Endothelial cell of umbilical vein (primary cell): ENCODE measurements around the gene INPP4B. TPM values are rescaled to one million over a fixed set of nuclear protein-coding genes. Genes with fewer than 3 reads are reported as not detected.

Experiments used
- BruUV-seq: library from RNA; stranded (reverse); fragments of 400-500 nt; replicated peaks from 2 replicates; lab custom pipeline; 2021; lab: Mats Ljungman, UMichigan
- CTCF ChIA-PET: fragments of 300-600, 350-600 bp; sonication (Branson Sonifier 250); formaldehyde crosslinking; loops from one replicate; lab custom pipeline; 2021; ENCODE audit warnings: antibody characterized with exemption, inconsistent platforms; lab: Charles Lee
- POLR2A ChIA-PET: fragments of 300-600, 350-600 bp; sonication (Branson Sonifier 250); formaldehyde crosslinking; loops from one replicate; lab custom pipeline; 2021; ENCODE audit warnings: antibody characterized with exemption, inconsistent platforms; lab: Charles Lee
- DNase-seq: peaks from one replicate; pipeline ENCODE4 v3.0.0-alpha.2; 2011; ENCODE audit warnings: low read depth, low spot score
- FAIRE-seq: peaks from 2 replicates; lab custom pipeline; 2011; peaks lifted over from hg19 to GRCh38; lab: Jason Lieb, UNC
- H2AFZ ChIP-seq: 2 replicates; pipeline ENCODE4 v1.6.0; 2012; ENCODE audit warnings: low read depth, low read length, control low read depth, inconsistent platforms
- H3K27ac ChIP-seq: 2 replicates; pipeline ENCODE4 v1.5.1; 2011; ENCODE audit warnings: low read depth, mild to moderate bottlenecking, control low read depth, low read length, moderate library complexity; ENCODE audit not compliant: insufficient read depth
- H3K27me3 ChIP-seq, 2 experiments: 2 replicates each; pipeline versions ENCODE4 v1.6.0 to v1.6.1; 2011; ENCODE audit warnings: low read length in 2 of 2, mixed read lengths in 1 of 2; ENCODE audit not compliant: control insufficient read depth in 2 of 2, insufficient read depth in 2 of 2
- H3K36me3 ChIP-seq, 2 experiments: 2 replicates in 1 of 2; 3 replicates in 1 of 2; pipeline ENCODE4 v1.5.1; 2011; ENCODE audit warnings: low read length in 2 of 2, mild to moderate bottlenecking in 1 of 2, moderate library complexity in 1 of 2; ENCODE audit not compliant: control insufficient read depth in 2 of 2, insufficient read depth in 2 of 2; ENCODE audit errors: extremely low read depth in 1 of 2
- H3K4me1 ChIP-seq: 3 replicates; pipeline ENCODE4 v1.5.1; 2011; ENCODE audit warnings: mild to moderate bottlenecking, low read length; ENCODE audit not compliant: control insufficient read depth, insufficient read depth; ENCODE audit errors: extremely low read depth
- H3K4me2 ChIP-seq: 2 replicates; pipeline ENCODE4 v1.6.1; 2011; ENCODE audit warnings: low read length, control low read depth, mixed read lengths; ENCODE audit not compliant: insufficient read depth
- H3K4me3 ChIP-seq, 3 experiments: fragments of 200-600 bp in 1 of 3; sonication (generic), shearing (Covaris generic) in 1 of 3; replicated peaks in 1 of 3; 2 replicates each; pipeline ENCODE4 v1.5.1; 2011 to 2016; ENCODE audit warnings: control low read depth in 3 of 3, low read length in 3 of 3, mild to moderate bottlenecking in 2 of 3, inconsistent platforms in 1 of 3, low read depth in 1 of 3, moderate library complexity in 1 of 3; ENCODE audit not compliant: insufficient read depth in 1 of 3
- H3K79me2 ChIP-seq: 2 replicates; pipeline ENCODE4 v1.6.0; 2012; ENCODE audit warnings: low read length, inconsistent platforms; ENCODE audit not compliant: control insufficient read depth, insufficient read depth
- H3K9ac ChIP-seq: replicated peaks from 2 replicates; pipeline ENCODE3; 2011; ENCODE audit warnings: low read length, control low read depth; ENCODE audit not compliant: insufficient read depth; ENCODE audit errors: extremely low read depth
- H3K9me1 ChIP-seq: replicated peaks from 3 replicates; pipeline ENCODE4 v1.6.0; 2011; ENCODE audit warnings: mild to moderate bottlenecking, low read length; ENCODE audit not compliant: control insufficient read depth, insufficient read depth; ENCODE audit errors: extremely low read depth
- H3K9me3 ChIP-seq: replicated peaks from 2 replicates; pipeline ENCODE4 v1.5.1; 2012; ENCODE audit warnings: low read length, inconsistent platforms; ENCODE audit not compliant: control insufficient read depth, insufficient read depth
- H4K20me1 ChIP-seq: replicated peaks from 2 replicates; pipeline ENCODE3; 2011; ENCODE audit warnings: mild to moderate bottlenecking, low read length; ENCODE audit not compliant: control insufficient read depth, insufficient read depth; ENCODE audit errors: extremely low read depth
- FOS ChIP-seq: IDR thresholded peaks from 2 replicates; pipeline ENCODE4 v1.6.1; 2011; ENCODE audit warnings: mild to moderate bottlenecking, low read length, moderate library complexity, borderline replicate concordance; ENCODE audit not compliant: insufficient read depth
- GATA2 ChIP-seq: IDR thresholded peaks from 2 replicates; pipeline ENCODE4 v1.7.0; 2011; ENCODE audit warnings: low read depth, mild to moderate bottlenecking, moderate library complexity, mixed read lengths, low read length; ENCODE audit not compliant: insufficient read length, insufficient read depth
- JUN ChIP-seq: IDR thresholded peaks from 2 replicates; pipeline ENCODE4 v1.6.1; 2011; ENCODE audit warnings: borderline replicate concordance, low read depth; ENCODE audit not compliant: insufficient read length, insufficient read depth
- MYC ChIP-seq: IDR thresholded peaks from one replicate; pipeline ENCODE4 v1.6.1; 2011; ENCODE audit warnings: mild to moderate bottlenecking, low read depth, low read length
- POLR2A ChIP-seq: IDR thresholded peaks from 2 replicates; pipeline ENCODE4 v1.6.1; 2012; ENCODE audit warnings: low read depth, mild to moderate bottlenecking, control low read depth, low read length
- POLR2AphosphoS5 ChIP-seq: IDR thresholded peaks from 2 replicates; pipeline ENCODE4 v1.6.1; 2012; ENCODE audit warnings: low read depth, mild to moderate bottlenecking, control low read depth, low read length, moderate library complexity; ENCODE audit not compliant: insufficient read depth
- dilution Hi-C: fragments of 300-500 bp; cut with MboI; formaldehyde crosslinking; loops from one replicate; pipeline ENCODE4 v1.15.0; 2019; ENCODE audit warnings: low sequenced_read_pairs; ENCODE audit not compliant: extremely low pct_ligation_motif_present
- intact Hi-C: fragments of 100-400 bp; cut with micrococcal nuclease; formaldehyde crosslinking; loops from one replicate; pipeline ENCODE4 v1.10.0; 2022
- polyA plus RNA-seq, 4 experiments: library from polyadenylated mRNA; depleted of rRNA in 3 of 4; stranded (reverse) in 3 of 4; unstranded in 1 of 4; fragments of >200 nt; gene quantifications; 2 replicates each; pipeline versions ENCODE4 v1.2.1 to v1.2.3, GENCODE V29; 2011 to 2012; ENCODE audit warnings: missing spikeins in 1 of 4
- total RNA-seq: library from RNA; stranded (reverse); gene quantifications from 2 replicates; pipeline ENCODE4 v1.2.3, GENCODE V29; 2021
- TF ChIP-seq, protein P1 (sequence below), 2 donors: IDR thresholded peaks; 1 replicate in 1 of 2; 2 replicates in 1 of 2; pipeline ENCODE4 v1.5.1; 2011; ENCODE audit warnings: low read length in 2 of 2, mild to moderate bottlenecking in 2 of 2, moderate library complexity in 2 of 2, control low read depth in 1 of 2, inconsistent platforms in 1 of 2, low read depth in 1 of 2; ENCODE audit not compliant: insufficient read depth in 1 of 2; ENCODE audit errors: extremely low read depth in 1 of 2
- TF ChIP-seq, protein P2 (sequence below): IDR thresholded peaks from 2 replicates; pipeline ENCODE4 v1.6.1; 2011; ENCODE audit not compliant: insufficient read depth, insufficient read length

Gene INPP4B
- total and polyA plus RNA-seq, 2 donors (not counting 3 experiments of a cell fraction or from before 2014, with no cell fraction given) = 0.41 to 3.1 TPM

DNA sequence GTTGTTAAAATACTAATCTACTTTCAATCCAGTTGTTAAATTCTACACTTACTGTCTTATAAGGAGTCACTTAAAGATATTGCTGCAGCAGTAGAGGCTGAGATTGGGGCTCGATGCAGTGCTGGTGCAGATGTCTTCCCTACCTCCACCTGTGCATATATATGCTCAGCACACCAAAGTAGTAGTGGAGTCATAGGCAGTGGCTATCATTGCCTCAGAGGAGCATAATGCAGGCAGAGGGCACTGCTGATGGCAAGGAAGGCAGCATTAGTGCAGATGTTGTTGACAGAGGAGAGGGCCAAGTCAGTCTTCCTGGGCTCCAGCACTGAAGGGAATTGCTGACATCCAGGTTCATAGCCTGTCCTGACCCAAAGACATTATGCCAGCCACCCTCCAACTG, 35.1 kb downstream of the INPP4B start:
- Histone ChIP-seq H3K9me3 (no peaks in the 10 kb centered on the region), H3K9ac (no peak overlapping the region), H3K36me3 (no peaks in the 10 kb centered on the region), H3K4me2 (no peak overlapping the region), H4K20me1 (no peaks in the 10 kb centered on the region), H3K4me1 (no peaks in the 10 kb centered on the region), H3K27ac (no peak overlapping the region), H3K79me2 (no peaks in the 10 kb centered on the region), H3K9me1 (no peaks in the 10 kb centered on the region), H2AFZ (no peak overlapping the region), H3K27me3 (no peaks in the 10 kb centered on the region), H3K4me3 (no peak overlapping the region)
- no TSS peak for BruUV-seq
- DNase-seq (no peak), FAIRE-seq (no peak)
- TF ChIP-seq JUN = no peak
- TF ChIP-seq, protein P1, sequence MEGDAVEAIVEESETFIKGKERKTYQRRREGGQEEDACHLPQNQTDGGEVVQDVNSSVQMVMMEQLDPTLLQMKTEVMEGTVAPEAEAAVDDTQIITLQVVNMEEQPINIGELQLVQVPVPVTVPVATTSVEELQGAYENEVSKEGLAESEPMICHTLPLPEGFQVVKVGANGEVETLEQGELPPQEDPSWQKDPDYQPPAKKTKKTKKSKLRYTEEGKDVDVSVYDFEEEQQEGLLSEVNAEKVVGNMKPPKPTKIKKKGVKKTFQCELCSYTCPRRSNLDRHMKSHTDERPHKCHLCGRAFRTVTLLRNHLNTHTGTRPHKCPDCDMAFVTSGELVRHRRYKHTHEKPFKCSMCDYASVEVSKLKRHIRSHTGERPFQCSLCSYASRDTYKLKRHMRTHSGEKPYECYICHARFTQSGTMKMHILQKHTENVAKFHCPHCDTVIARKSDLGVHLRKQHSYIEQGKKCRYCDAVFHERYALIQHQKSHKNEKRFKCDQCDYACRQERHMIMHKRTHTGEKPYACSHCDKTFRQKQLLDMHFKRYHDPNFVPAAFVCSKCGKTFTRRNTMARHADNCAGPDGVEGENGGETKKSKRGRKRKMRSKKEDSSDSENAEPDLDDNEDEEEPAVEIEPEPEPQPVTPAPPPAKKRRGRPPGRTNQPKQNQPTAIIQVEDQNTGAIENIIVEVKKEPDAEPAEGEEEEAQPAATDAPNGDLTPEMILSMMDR (IDR thresholded peaks at IDR 0.05; ENCODE audit: extremely low read depth in 1 of 2, insufficient read depth in 1 of 2, low read depth in 1 of 2, low read length in 2 of 2) = no peak
- TF ChIP-seq POLR2A = no peak
- no peak for TF ChIP-seq FOS
- TF ChIP-seq MYC = no peak
- TF ChIP-seq POLR2AphosphoS5 = no peak
- TF ChIP-seq GATA2 = no peak
- TF ChIP-seq, protein P2, sequence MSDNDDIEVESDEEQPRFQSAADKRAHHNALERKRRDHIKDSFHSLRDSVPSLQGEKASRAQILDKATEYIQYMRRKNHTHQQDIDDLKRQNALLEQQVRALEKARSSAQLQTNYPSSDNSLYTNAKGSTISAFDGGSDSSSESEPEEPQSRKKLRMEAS = no peak
- dilution Hi-C loops = no loop called here
- CTCF ChIA-PET = no interaction called here
- POLR2A ChIA-PET = no interaction called here
- intact Hi-C loops = no loop called here
